ENCODE measurements around the gene FAM236D.
"Not testable (repeated sequence)": the region's sequence is repeated elsewhere in the genome, so short reads cannot be mapped to it uniquely, and the experiment has no call there.

The FAM236D gene

DNA sequence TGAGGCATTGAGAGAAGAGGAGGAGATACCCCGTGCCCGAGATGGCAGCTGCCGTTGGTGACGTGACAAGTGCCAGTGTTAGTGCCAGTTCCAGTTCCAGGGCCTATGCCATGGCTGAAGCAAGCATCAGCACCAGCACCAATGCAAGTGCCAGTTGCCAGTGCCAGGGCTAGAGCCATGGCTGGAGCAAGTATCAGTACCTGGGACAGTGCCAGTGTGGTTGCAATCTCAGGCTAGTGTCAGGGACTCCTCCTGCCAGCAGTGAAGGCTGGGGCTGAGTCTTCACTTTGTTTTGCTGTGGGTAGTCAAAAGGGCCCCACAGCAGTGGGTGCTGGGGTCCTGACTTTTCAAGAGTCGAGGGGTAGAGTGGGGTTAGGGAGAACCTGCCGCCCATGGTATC is 29.9 kb downstream of the FAM236D start:
- not testable (repeated sequence) for H3K27me3 ChIP-seq (ENCODE audit: low read length); H3K36me3 ChIP-seq (ENCODE audit: low read length); H2AFZ ChIP-seq (ENCODE audit: low read depth, low read length, severe bottlenecking); H3K4me2 ChIP-seq (ENCODE audit: low read depth, low read length, poor library complexity, severe bottlenecking); H3K79me2 ChIP-seq (ENCODE audit: insufficient read depth, low read length); H4K20me1 ChIP-seq (ENCODE audit: low read depth, low read length); H3K9me3 ChIP-seq (ENCODE audit: insufficient read depth, low read length); H3F3A ChIP-seq (ENCODE audit: insufficient read depth); H3K9ac ChIP-seq (ENCODE audit: low read length); H3K27ac ChIP-seq (ENCODE audit: low read depth, low read length); H3K4me3 ChIP-seq (ENCODE audit: insufficient read depth, low read length, poor library complexity, severe bottlenecking); H3K9me2 ChIP-seq (replicated peaks; ENCODE audit: insufficient read depth, low read length)

DNA sequence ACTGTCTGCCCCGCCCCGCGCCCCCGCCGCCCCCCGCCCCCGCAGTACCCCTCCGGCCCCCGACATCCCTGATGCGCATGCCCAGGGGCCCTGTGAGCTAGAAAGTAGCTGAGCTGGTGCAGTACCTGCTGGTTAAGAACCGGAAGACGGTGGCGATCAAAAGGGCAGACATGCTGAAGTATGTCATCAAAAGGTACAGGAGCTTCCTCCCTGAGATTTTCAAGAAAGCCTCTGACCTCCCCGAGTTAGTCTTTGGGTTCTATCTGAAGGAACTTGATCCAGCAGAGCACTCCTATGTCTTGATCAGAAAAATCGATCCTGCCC is 30.6 kb downstream of the FAM236D start:
- H3K79me2 ChIP-seq (ENCODE audit: insufficient read depth, low read length); H3K36me3 ChIP-seq (ENCODE audit: low read length); H3K27ac ChIP-seq (ENCODE audit: low read depth, low read length); H2AFZ ChIP-seq (ENCODE audit: low read depth, low read length, severe bottlenecking); H3K4me2 ChIP-seq (ENCODE audit: low read depth, low read length, poor library complexity, severe bottlenecking); H3F3A ChIP-seq (ENCODE audit: insufficient read depth); H3K9me3 ChIP-seq (ENCODE audit: insufficient read depth, low read length); H4K20me1 ChIP-seq (ENCODE audit: low read depth, low read length); H3K27me3 ChIP-seq (ENCODE audit: low read length); H3K4me3 ChIP-seq (ENCODE audit: insufficient read depth, low read length, poor library complexity, severe bottlenecking); H3K9me2 ChIP-seq (replicated peaks; ENCODE audit: insufficient read depth, low read length); H3K9ac ChIP-seq (ENCODE audit: low read length): not testable (repeated sequence)

DNA sequence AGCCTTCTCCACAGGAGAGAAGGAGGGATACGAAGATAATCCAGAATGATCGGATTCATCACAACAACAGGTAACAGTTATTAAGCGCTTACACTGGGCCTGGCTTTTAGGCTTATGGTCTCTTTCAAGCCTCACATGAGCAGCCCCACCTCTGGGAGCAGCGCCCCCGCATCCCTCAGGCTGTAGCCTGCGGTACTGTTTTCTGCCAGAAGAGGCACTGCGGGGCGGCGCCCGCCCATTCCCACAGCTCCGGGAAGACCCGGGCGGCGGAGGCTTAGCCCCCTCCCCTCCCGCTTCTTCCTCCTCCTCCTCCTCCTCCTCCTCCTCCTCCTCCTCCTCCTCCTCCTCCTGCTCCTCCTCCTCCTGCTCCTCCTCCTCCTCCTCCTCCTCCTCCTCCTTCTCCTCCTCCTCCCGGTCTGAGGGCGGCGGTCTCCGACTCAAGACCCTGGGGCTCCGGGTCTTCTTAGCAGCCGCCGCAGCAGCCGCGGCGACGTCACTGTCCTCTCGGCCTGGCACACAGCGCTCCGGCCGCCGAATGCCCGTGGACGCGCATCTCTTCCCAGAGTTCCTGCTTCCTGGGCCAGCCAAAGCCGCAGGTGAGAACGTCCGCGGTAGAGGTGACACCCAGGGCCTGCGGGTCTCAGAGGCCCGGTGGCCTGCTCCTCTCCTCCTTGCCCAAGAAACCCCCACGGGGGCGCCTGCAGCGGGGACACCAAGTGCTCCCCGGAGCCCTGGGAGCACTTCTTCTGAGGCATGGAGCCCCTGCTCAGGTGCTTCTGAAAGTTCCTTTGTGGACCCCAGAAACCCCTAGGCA is 31.1 kb downstream of the FAM236D start, which contains the start of gene DMRTC1B:
Gene DMRTC1B, plus strand, starts transcription at position 238 of the 814 bp plus-strand sequence. CDS start 68,246 bp downstream, outside the sequence.
- H3K9me2 ChIP-seq (replicated peaks; ENCODE audit: insufficient read depth, low read length); H3K4me2 ChIP-seq (ENCODE audit: low read depth, low read length, poor library complexity, severe bottlenecking); H3K36me3 ChIP-seq (ENCODE audit: low read length); H3K79me2 ChIP-seq (ENCODE audit: insufficient read depth, low read length); H2AFZ ChIP-seq (ENCODE audit: low read depth, low read length, severe bottlenecking); H3F3A ChIP-seq (ENCODE audit: insufficient read depth); H3K27me3 ChIP-seq (ENCODE audit: low read length); H3K9me3 ChIP-seq (ENCODE audit: insufficient read depth, low read length); H4K20me1 ChIP-seq (ENCODE audit: low read depth, low read length); H3K9ac ChIP-seq (ENCODE audit: low read length); H3K4me3 ChIP-seq (ENCODE audit: insufficient read depth, low read length, poor library complexity, severe bottlenecking); H3K27ac ChIP-seq (ENCODE audit: low read depth, low read length): not testable (repeated sequence)

DNA sequence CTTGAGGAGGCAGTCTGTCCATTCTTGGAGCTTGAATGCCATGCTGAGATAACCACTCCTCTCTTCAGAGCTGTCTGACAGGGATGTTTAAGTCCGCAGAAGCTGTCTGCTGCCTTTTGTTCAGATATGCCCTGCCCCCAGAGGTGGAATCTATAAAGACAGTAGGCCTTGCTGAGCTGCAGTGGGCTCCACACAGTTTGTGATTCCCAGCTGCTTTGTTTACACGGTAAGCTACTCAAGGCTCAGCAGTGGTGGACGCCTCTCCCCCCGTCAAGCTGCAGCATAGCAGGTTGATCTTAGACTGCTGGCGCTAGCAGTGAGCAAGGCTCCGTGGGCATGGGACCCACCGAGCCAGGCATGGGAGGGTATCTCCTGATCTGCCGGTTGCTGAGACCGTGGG is 47.6 kb downstream of the FAM236D start:
- not testable (repeated sequence) for H3K4me3 ChIP-seq (ENCODE audit: insufficient read depth, low read length, poor library complexity, severe bottlenecking); H3K27me3 ChIP-seq (ENCODE audit: low read length); H3K9me3 ChIP-seq (ENCODE audit: insufficient read depth, low read length); H3K36me3 ChIP-seq (ENCODE audit: low read length); H3K4me2 ChIP-seq (ENCODE audit: low read depth, low read length, poor library complexity, severe bottlenecking); H4K20me1 ChIP-seq (ENCODE audit: low read depth, low read length); H3K9ac ChIP-seq (ENCODE audit: low read length); H3K27ac ChIP-seq (ENCODE audit: low read depth, low read length); H2AFZ ChIP-seq (ENCODE audit: low read depth, low read length, severe bottlenecking); H3K79me2 ChIP-seq (ENCODE audit: insufficient read depth, low read length); H3F3A ChIP-seq (ENCODE audit: insufficient read depth); H3K9me2 ChIP-seq (replicated peaks; ENCODE audit: insufficient read depth, low read length)

All from SU-DHL-6 (cell line).